Measurements from ENCODE around the gene MYH13. TPM values are rescaled to one million over a fixed set of nuclear protein-coding genes. Genes with fewer than 3 reads are reported as not detected.

Gene MYH13
- total and polyA plus RNA-seq, 2 donors (not counting 3 experiments of a cell fraction or from before 2014, with no cell fraction given) = not detected

GRCh38 chr17:10280068-10280467 lies 92.7 kb downstream of the MYH13 start:
- H3K4me1 ChIP-seq (ENCODE audit: control insufficient read depth, extremely low read depth, insufficient read depth, low read length) = no peaks in the 10 kb centered on the region
- no TSS peak for BruUV-seq (replicated peaks)
- ChIA-PET CTCF (no interaction called here), POLR2A (no interaction called here)
- no peak overlapping the region for H3K9ac ChIP-seq (replicated peaks; ENCODE audit: extremely low read depth, insufficient read depth, low read length)
- H2AFZ ChIP-seq (ENCODE audit: low read depth, low read length) = no peak overlapping the region
- DNase-seq (ENCODE audit: low read depth, low spot score) (no peak), FAIRE-seq (no peak)
- no peak overlapping the region for H3K27ac ChIP-seq (ENCODE audit: insufficient read depth, low read depth, low read length)
- intact Hi-C loops (cut with micrococcal nuclease) (no loop called here), dilution Hi-C loops (cut with MboI; ENCODE audit: extremely low pct_ligation_motif_present, low sequenced_read_pairs) (no loop called here)
- no peak for TF ChIP-seq CTCF (IDR thresholded peaks at IDR 0.05; ENCODE audit: extremely low read depth in 1 of 2, insufficient read depth in 1 of 2, low read depth in 1 of 2, low read length in 2 of 2)
- no peak for TF ChIP-seq GATA2 (IDR thresholded peaks at IDR 0.05; ENCODE audit: insufficient read depth, insufficient read length, low read depth, low read length)
- TF ChIP-seq MYC (IDR thresholded peaks at IDR 0.05; ENCODE audit: low read depth, low read length) = no peak
- no peak for TF ChIP-seq POLR2AphosphoS5 (IDR thresholded peaks at IDR 0.05; ENCODE audit: insufficient read depth, low read depth, low read length)
- no peak for TF ChIP-seq POLR2A (IDR thresholded peaks at IDR 0.05; ENCODE audit: low read depth, low read length)
- TF ChIP-seq MAX (IDR thresholded peaks at IDR 0.05; ENCODE audit: insufficient read depth, insufficient read length) = no peak
- TF ChIP-seq EZH2 (IDR thresholded peaks at IDR 0.05; ENCODE audit: borderline replicate concordance, low read depth, low read length, severe bottlenecking) = no peak
- no peak for TF ChIP-seq JUN (IDR thresholded peaks at IDR 0.05; ENCODE audit: borderline replicate concordance, insufficient read depth, insufficient read length, low read depth)
- TF ChIP-seq FOS (IDR thresholded peaks at IDR 0.05; ENCODE audit: borderline replicate concordance, insufficient read depth, low read length) = no peak
- H3K36me3 ChIP-seq (ENCODE audit: control insufficient read depth in 2 of 2, extremely low read depth in 1 of 2, insufficient read depth in 2 of 2, low read length in 2 of 2) = no peaks in the 10 kb centered on the region
- no peaks in the 10 kb centered on the region for H3K27me3 ChIP-seq (ENCODE audit: control insufficient read depth in 2 of 2, insufficient read depth in 2 of 2, low read length in 2 of 2)
- no peaks in the 10 kb centered on the region for H4K20me1 ChIP-seq (replicated peaks; ENCODE audit: control insufficient read depth, extremely low read depth, insufficient read depth, low read length)
- no peaks in the 10 kb centered on the region for H3K9me1 ChIP-seq (replicated peaks; ENCODE audit: control insufficient read depth, extremely low read depth, insufficient read depth, low read length)
- H3K9me3 ChIP-seq (replicated peaks; ENCODE audit: control insufficient read depth, insufficient read depth, low read length) = no peaks in the 10 kb centered on the region
- no peaks in the 10 kb centered on the region for H3K79me2 ChIP-seq (ENCODE audit: control insufficient read depth, insufficient read depth, low read length)
- no peak overlapping the region for H3K4me3 ChIP-seq (replicated peaks in 1 of 3; ENCODE audit: insufficient read depth in 1 of 3, low read depth in 1 of 3, low read length in 3 of 3)
- no peak overlapping the region for H3K4me2 ChIP-seq (ENCODE audit: insufficient read depth, low read length)
